Measurements from ENCODE around the gene PLPPR5.
"Not testable (repeated sequence)": the region's sequence is repeated elsewhere in the genome, so short reads cannot be mapped to it uniquely, and the experiment has no call there.

DNA sequence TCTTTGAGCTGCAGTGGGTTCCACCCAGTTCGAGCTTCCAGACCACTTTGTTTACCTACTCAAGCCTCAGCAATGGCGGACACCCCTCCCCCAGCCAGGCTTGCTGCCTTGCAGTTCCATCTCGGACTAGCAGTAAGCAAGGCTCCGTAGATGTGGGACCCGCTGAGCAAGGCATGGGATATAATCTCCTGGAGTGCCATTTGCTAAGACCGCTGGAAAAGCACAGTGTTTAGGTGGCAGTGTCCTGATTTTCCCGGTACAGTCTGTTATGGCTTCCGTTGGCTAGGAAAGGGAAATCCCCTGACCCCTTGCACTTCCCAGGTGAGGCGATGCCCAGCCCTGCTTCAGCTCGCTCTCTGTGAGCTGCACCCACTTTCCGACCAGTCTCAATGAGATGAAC, 123.4 kb downstream of the PLPPR5 start:
- TF ChIP-seq, protein P1, sequence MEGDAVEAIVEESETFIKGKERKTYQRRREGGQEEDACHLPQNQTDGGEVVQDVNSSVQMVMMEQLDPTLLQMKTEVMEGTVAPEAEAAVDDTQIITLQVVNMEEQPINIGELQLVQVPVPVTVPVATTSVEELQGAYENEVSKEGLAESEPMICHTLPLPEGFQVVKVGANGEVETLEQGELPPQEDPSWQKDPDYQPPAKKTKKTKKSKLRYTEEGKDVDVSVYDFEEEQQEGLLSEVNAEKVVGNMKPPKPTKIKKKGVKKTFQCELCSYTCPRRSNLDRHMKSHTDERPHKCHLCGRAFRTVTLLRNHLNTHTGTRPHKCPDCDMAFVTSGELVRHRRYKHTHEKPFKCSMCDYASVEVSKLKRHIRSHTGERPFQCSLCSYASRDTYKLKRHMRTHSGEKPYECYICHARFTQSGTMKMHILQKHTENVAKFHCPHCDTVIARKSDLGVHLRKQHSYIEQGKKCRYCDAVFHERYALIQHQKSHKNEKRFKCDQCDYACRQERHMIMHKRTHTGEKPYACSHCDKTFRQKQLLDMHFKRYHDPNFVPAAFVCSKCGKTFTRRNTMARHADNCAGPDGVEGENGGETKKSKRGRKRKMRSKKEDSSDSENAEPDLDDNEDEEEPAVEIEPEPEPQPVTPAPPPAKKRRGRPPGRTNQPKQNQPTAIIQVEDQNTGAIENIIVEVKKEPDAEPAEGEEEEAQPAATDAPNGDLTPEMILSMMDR (IDR thresholded peaks at IDR 0.05; ENCODE audit: poor library complexity): not testable (repeated sequence)
- TF ChIP-seq EZH2phosphoT487 (IDR thresholded peaks at IDR 0.05; ENCODE audit: low read depth, severe bottlenecking, unreplicated experiment): not testable (repeated sequence)
